Neural cell (in vitro differentiated cells): ENCODE data around the gene FA2H. TPM values are rescaled to one million over a fixed set of nuclear protein-coding genes. Genes with fewer than 3 reads are reported as not detected.

Source experiments
- H2AFZ ChIP-seq: fragments of 200-600, 300-800 bp; sonication (generic), shearing (Covaris generic); 2 replicates; pipeline ENCODE4 v1.6.0; 2014; ENCODE audit warnings: low read depth, mild to moderate bottlenecking, antibody characterized with exemption, low read length, moderate library complexity
- H3F3A ChIP-seq: fragments of 200-600 bp; shearing (Covaris generic); 2 replicates; pipeline ENCODE4 v1.6.1; 2016; ENCODE audit warnings: mild to moderate bottlenecking, moderate library complexity, mixed read lengths, antibody characterized with exemption, low read length; ENCODE audit not compliant: insufficient read depth, poor library complexity, severe bottlenecking
- H3K27ac ChIP-seq: fragments of 200-600, 300-800 bp; sonication (generic), shearing (Covaris generic); 2 replicates; pipeline ENCODE4 v1.5.1; 2014; ENCODE audit warnings: mild to moderate bottlenecking, low read length, moderate library complexity
- H3K27me3 ChIP-seq: fragments of 300-800, 200-600 bp; sonication (generic), shearing (Covaris generic); 2 replicates; pipeline ENCODE4 v1.6.0; 2014; ENCODE audit warnings: mild to moderate bottlenecking, low read depth, low read length, moderate library complexity; ENCODE audit not compliant: insufficient read depth
- H3K36me3 ChIP-seq: fragments of 300-800, 200-600 bp; sonication (generic), shearing (Covaris generic); 2 replicates; pipeline ENCODE4 v1.5.1; 2014; ENCODE audit warnings: mild to moderate bottlenecking, antibody characterized with exemption, low read length, moderate library complexity; ENCODE audit not compliant: insufficient read depth
- H3K4me2 ChIP-seq: fragments of 300-800, 200-600 bp; sonication (generic), shearing (Covaris generic); 2 replicates; pipeline ENCODE4 v1.6.0; 2014; ENCODE audit warnings: mild to moderate bottlenecking, low read length
- H3K4me3 ChIP-seq: fragments of 300-800, 200-600 bp; sonication (generic), shearing (Covaris generic); 2 replicates; pipeline ENCODE4 v1.5.1; 2014; ENCODE audit warnings: mild to moderate bottlenecking, low read length, moderate library complexity
- H3K79me2 ChIP-seq: fragments of 200-600 bp; shearing (Covaris generic); replicated peaks from 2 replicates; pipeline ENCODE4 v1.6.0; 2014; ENCODE audit warnings: mild to moderate bottlenecking, low read length, moderate library complexity; ENCODE audit not compliant: insufficient read depth
- H3K9ac ChIP-seq: fragments of 300-800, 200-600 bp; sonication (generic), shearing (Covaris generic); 2 replicates; pipeline ENCODE4 v1.6.1; 2016; ENCODE audit warnings: mild to moderate bottlenecking, low read length, mixed read lengths
- H3K9me2 ChIP-seq: fragments of 200-600 bp; shearing (Covaris generic); 2 replicates; pipeline ENCODE4 v1.6.1; 2016; ENCODE audit warnings: mild to moderate bottlenecking, low read length, mixed read lengths; ENCODE audit not compliant: insufficient read depth
- H3K9me3 ChIP-seq: fragments of 200-600, 300-800 bp; sonication (generic), shearing (Covaris generic); 2 replicates; pipeline ENCODE4 v1.6.1; 2016; ENCODE audit warnings: mild to moderate bottlenecking, mixed run types, low read length, moderate library complexity, mixed read lengths
- H4K20me1 ChIP-seq: fragments of 200-600 bp; shearing (Covaris generic); 2 replicates; pipeline ENCODE4 v1.6.1; 2016; ENCODE audit warnings: mild to moderate bottlenecking, mixed run types; ENCODE audit not compliant: insufficient read depth
- EP300 ChIP-seq: fragments of 450-650 bp; conservative IDR thresholded peaks from 2 replicates; pipeline ENCODE4 v1.6.1; 2014; ENCODE audit warnings: antibody characterized with exemption, mild to moderate bottlenecking, moderate library complexity; ENCODE audit not compliant: poor library complexity, severe bottlenecking
- EZH2 ChIP-seq: fragments of 200-600, 300-800 bp; shearing (Covaris generic), sonication (generic); IDR thresholded peaks from 2 replicates; pipeline ENCODE4 v1.6.1; 2014; ENCODE audit warnings: antibody characterized with exemption, low read length, borderline replicate concordance, mild to moderate bottlenecking; ENCODE audit not compliant: insufficient read depth, poor library complexity, severe bottlenecking
- MXI1 ChIP-seq: fragments of 450-650 bp; conservative IDR thresholded peaks from 2 replicates; pipeline ENCODE4 v1.6.1; 2014; ENCODE audit warnings: antibody characterized with exemption, mild to moderate bottlenecking; ENCODE audit not compliant: poor library complexity, severe bottlenecking
- POLR2AphosphoS5 ChIP-seq: IDR thresholded peaks from 2 replicates; pipeline ENCODE4 v1.6.1; 2012
- RAD21 ChIP-seq: fragments of 450-650 bp; conservative IDR thresholded peaks from 2 replicates; pipeline ENCODE4 v1.6.1; 2014; ENCODE audit warnings: antibody characterized with exemption, mild to moderate bottlenecking, moderate library complexity
- SMC3 ChIP-seq: fragments of 450-650 bp; conservative IDR thresholded peaks from 2 replicates; pipeline ENCODE4 v1.6.1; 2014; ENCODE audit warnings: antibody characterized with exemption, mild to moderate bottlenecking, moderate library complexity; ENCODE audit not compliant: poor library complexity
- TAF1 ChIP-seq: IDR thresholded peaks from 2 replicates; pipeline ENCODE4 v1.6.1; 2012; ENCODE audit warnings: low read depth
- polyA plus RNA-seq: library from polyadenylated mRNA; depleted of rRNA; stranded (reverse); fragments of >200 nt; gene quantifications from 2 replicates; pipeline ENCODE4 v1.2.3, GENCODE V29; 2014
- TF ChIP-seq, protein P1 (sequence below): fragments of 450-650 bp; IDR thresholded peaks from 2 replicates; pipeline ENCODE4 v1.5.1; 2014; ENCODE audit warnings: antibody characterized with exemption, mild to moderate bottlenecking, moderate library complexity; ENCODE audit not compliant: poor library complexity, severe bottlenecking
- TF ChIP-seq, protein P2 (sequence below): IDR thresholded peaks from 2 replicates; pipeline ENCODE4 v1.6.1; 2012; ENCODE audit warnings: borderline replicate concordance

FA2H gene
- polyA plus RNA-seq, 1 donor from 2014 or later, result not detected

DNA sequence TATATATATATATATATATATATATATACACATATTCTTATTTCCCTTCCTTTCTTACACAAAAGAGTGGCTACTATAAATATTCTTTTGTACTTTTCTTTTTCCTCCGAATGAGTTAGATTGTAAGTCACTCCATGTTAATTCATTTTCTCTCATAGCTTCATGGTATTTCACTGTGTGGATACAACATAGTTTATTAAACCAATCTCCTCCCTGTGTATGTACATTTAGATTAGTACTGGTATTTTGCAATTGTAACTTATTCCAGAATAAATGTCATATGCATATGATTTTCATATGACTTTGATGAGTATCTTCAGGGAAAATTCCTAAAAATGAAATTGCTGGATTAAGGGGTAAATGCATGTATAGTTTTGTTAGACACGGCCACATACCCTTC is 20.0 kb upstream of the FA2H start:
- Histone ChIP-seq H3K9me2 (no peaks in the 10 kb centered on the region), H3K36me3 (no peaks in the 10 kb centered on the region), H3K79me2 (no peaks in the 10 kb centered on the region), H4K20me1 (no peaks in the 10 kb centered on the region), H3K4me3 (no peak overlapping the region), H2AFZ (no peak overlapping the region), H3K27ac (no peak overlapping the region), H3K4me2 (no peak overlapping the region), H3K9ac (no peak overlapping the region), H3K27me3 (no peaks in the 10 kb centered on the region), H3F3A (no peaks in the 10 kb centered on the region), H3K9me3 (peaks cover 4% of the 10 kb centered on the region)
- TF ChIP-seq, protein P1, sequence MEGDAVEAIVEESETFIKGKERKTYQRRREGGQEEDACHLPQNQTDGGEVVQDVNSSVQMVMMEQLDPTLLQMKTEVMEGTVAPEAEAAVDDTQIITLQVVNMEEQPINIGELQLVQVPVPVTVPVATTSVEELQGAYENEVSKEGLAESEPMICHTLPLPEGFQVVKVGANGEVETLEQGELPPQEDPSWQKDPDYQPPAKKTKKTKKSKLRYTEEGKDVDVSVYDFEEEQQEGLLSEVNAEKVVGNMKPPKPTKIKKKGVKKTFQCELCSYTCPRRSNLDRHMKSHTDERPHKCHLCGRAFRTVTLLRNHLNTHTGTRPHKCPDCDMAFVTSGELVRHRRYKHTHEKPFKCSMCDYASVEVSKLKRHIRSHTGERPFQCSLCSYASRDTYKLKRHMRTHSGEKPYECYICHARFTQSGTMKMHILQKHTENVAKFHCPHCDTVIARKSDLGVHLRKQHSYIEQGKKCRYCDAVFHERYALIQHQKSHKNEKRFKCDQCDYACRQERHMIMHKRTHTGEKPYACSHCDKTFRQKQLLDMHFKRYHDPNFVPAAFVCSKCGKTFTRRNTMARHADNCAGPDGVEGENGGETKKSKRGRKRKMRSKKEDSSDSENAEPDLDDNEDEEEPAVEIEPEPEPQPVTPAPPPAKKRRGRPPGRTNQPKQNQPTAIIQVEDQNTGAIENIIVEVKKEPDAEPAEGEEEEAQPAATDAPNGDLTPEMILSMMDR, result no peak
- TF ChIP-seq TAF1 (no peak), EZH2 (no peak)

DNA sequence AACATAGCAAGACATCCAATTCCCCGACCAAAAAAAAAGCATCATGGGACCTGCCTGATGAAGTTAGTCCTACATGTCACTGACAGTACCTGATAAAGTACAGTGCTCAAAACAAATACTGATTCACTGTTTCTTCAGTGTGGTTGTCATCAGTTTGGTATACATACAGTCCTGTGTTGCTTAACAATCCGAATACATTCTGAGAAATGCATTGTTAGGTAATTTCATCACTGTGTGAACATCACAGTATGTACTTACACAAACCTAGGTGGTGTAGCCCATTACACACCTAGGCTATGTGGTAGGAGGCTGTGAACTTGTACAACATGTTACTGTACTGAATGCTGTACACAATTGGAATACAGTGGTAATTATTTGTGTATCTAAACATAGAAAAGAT is 19.0 kb upstream of the FA2H start:
- no peaks in the 10 kb centered on the region for H3K9me2 ChIP-seq
- no peaks in the 10 kb centered on the region for H3K27me3 ChIP-seq
- no peak overlapping the region for H3K27ac ChIP-seq
- H3K79me2 ChIP-seq, result no peaks in the 10 kb centered on the region
- H3K9me3 ChIP-seq, result peaks cover 4% of the 10 kb centered on the region
- H2AFZ ChIP-seq, result no peak overlapping the region
- H3K36me3 ChIP-seq, result no peaks in the 10 kb centered on the region
- H3K4me2 ChIP-seq, result no peak overlapping the region
- no peak overlapping the region for H3K9ac ChIP-seq
- H3F3A ChIP-seq, result no peaks in the 10 kb centered on the region
- no peak overlapping the region for H3K4me3 ChIP-seq
- no peaks in the 10 kb centered on the region for H4K20me1 ChIP-seq
- TF ChIP-seq SMC3 (no peak), MXI1 (no peak), RAD21 (no peak), EP300 (no peak), EZH2 (no peak), TAF1 (no peak), POLR2AphosphoS5 (no peak)
- TF ChIP-seq, protein P1, result no peak
- TF ChIP-seq, protein P2, sequence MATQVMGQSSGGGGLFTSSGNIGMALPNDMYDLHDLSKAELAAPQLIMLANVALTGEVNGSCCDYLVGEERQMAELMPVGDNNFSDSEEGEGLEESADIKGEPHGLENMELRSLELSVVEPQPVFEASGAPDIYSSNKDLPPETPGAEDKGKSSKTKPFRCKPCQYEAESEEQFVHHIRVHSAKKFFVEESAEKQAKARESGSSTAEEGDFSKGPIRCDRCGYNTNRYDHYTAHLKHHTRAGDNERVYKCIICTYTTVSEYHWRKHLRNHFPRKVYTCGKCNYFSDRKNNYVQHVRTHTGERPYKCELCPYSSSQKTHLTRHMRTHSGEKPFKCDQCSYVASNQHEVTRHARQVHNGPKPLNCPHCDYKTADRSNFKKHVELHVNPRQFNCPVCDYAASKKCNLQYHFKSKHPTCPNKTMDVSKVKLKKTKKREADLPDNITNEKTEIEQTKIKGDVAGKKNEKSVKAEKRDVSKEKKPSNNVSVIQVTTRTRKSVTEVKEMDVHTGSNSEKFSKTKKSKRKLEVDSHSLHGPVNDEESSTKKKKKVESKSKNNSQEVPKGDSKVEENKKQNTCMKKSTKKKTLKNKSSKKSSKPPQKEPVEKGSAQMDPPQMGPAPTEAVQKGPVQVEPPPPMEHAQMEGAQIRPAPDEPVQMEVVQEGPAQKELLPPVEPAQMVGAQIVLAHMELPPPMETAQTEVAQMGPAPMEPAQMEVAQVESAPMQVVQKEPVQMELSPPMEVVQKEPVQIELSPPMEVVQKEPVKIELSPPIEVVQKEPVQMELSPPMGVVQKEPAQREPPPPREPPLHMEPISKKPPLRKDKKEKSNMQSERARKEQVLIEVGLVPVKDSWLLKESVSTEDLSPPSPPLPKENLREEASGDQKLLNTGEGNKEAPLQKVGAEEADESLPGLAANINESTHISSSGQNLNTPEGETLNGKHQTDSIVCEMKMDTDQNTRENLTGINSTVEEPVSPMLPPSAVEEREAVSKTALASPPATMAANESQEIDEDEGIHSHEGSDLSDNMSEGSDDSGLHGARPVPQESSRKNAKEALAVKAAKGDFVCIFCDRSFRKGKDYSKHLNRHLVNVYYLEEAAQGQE, result no peak
